NB4 (cell line): ENCODE results near the gene INPP5D.

Experiments
- POLR2A ChIP-seq: IDR thresholded peaks from 2 replicates; pipeline ENCODE4 v1.6.1; 2011; ENCODE audit warnings: mild to moderate bottlenecking; ENCODE audit not compliant: insufficient read length; ENCODE audit errors: extremely low read depth
- TF ChIP-seq, protein P1 (sequence below): IDR thresholded peaks from one replicate; pipeline ENCODE4 v1.5.1; 2012; ENCODE audit warnings: low read depth, low read length
- TF ChIP-seq, protein P2 (sequence below): IDR thresholded peaks from 2 replicates; pipeline ENCODE4 v1.6.1; 2011; ENCODE audit warnings: low read depth, low read length

DNA sequence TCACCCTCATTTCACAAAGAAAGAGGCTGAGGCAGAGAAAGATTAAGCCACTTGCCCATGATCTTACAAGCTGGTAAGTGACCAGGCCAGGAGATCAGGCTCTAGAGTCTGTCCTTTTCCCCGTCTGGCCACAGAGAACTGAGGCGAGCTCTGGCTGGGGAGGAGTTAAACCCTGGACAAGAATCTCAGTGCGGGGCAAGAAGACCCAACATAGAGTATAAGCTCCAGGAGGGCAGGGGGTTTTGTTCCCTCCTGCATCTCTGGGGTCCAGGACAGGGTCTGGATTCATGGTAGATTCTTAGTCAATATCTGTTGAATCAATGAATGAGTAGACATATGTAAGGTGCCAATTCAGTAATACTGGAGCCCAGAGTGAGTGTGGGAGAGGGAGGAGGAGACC is 12.9 kb upstream of the INPP5D start:
- TF ChIP-seq, protein P1, sequence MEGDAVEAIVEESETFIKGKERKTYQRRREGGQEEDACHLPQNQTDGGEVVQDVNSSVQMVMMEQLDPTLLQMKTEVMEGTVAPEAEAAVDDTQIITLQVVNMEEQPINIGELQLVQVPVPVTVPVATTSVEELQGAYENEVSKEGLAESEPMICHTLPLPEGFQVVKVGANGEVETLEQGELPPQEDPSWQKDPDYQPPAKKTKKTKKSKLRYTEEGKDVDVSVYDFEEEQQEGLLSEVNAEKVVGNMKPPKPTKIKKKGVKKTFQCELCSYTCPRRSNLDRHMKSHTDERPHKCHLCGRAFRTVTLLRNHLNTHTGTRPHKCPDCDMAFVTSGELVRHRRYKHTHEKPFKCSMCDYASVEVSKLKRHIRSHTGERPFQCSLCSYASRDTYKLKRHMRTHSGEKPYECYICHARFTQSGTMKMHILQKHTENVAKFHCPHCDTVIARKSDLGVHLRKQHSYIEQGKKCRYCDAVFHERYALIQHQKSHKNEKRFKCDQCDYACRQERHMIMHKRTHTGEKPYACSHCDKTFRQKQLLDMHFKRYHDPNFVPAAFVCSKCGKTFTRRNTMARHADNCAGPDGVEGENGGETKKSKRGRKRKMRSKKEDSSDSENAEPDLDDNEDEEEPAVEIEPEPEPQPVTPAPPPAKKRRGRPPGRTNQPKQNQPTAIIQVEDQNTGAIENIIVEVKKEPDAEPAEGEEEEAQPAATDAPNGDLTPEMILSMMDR = no peak
- no peak for TF ChIP-seq POLR2A
- TF ChIP-seq, protein P2, sequence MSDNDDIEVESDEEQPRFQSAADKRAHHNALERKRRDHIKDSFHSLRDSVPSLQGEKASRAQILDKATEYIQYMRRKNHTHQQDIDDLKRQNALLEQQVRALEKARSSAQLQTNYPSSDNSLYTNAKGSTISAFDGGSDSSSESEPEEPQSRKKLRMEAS = no peak
